ENCODE measurements around the gene DMKN. TPM values are rescaled to one million over a fixed set of nuclear protein-coding genes. Genes with fewer than 3 reads are reported as not detected.
A peak's percentile ranks its signal among the peaks of the same experiment; 100 is the strongest.

DMKN gene, protein sequence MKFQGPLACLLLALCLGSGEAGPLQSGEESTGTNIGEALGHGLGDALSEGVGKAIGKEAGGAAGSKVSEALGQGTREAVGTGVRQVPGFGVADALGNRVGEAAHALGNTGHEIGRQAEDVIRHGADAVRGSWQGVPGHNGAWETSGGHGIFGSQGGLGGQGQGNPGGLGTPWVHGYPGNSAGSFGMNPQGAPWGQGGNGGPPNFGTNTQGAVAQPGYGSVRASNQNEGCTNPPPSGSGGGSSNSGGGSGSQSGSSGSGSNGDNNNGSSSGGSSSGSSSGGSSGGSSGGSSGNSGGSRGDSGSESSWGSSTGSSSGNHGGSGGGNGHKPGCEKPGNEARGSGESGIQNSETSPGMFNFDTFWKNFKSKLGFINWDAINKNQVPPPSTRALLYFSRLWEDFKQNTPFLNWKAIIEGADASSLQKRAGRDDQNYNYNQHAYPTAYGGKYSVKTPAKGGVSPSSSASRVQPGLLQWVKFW
- total RNA-seq: not detected in 2 replicates

DNA sequence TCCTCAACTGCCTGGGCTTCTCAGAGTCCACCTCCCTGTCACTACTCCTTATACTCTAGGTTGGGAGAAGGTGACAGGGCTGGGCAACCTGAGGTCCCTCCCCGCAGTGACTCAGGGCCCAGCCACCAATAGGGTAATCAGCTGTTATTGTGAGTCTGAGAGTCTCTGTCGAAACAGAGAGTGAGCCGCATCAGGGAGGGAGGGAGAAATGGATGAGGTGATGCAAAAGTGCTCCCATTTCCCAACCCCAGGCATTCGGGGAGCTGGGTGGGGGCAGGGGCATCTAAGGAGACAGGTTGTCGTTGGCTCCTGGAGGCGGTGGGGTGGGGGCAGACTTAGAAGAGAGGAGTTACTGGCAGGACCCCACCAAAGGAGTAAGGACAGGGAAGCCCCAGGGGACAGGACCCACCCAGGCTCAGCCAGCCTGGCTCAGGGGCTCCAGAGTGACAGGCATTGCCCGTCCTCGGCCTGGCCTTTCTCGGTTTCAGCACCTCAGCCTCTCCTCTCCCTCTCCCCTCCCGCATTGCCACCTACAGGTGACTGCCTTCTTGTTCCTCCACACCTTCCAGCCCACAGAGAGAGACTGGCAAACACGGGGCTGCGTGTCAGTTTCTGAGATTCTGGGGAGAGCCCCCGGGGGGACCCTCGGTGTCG, at the start of gene DMKN:
Gene DMKN (minus strand): TSS at position 22 of the 654 bp plus-strand sequence. CDS start 174 bp downstream, outside the sequence.
- H3K9me3 Mint-ChIP-seq: no peaks in the 10 kb centered on the region
- no peaks in the 10 kb centered on the region for H3K36me3 Mint-ChIP-seq (ENCODE audit: low read depth)
- no peak within 1 kb of the TSS for H3K4me3 Mint-ChIP-seq
- DNase-seq: no peak
- peaks cover 9% of the 10 kb centered on the region for H3K4me1 Mint-ChIP-seq
- peaks cover 36% of the 10 kb centered on the region for H3K27me3 Mint-ChIP-seq
- H3K27ac Mint-ChIP-seq: no peak within 1 kb of the TSS
- intact Hi-C loops (cut with micrococcal nuclease): loop anchor here (5.0 kb wide), 1 partner anchor 34 kb away; the partner anchor contains the start of gene TMEM147

DNA sequence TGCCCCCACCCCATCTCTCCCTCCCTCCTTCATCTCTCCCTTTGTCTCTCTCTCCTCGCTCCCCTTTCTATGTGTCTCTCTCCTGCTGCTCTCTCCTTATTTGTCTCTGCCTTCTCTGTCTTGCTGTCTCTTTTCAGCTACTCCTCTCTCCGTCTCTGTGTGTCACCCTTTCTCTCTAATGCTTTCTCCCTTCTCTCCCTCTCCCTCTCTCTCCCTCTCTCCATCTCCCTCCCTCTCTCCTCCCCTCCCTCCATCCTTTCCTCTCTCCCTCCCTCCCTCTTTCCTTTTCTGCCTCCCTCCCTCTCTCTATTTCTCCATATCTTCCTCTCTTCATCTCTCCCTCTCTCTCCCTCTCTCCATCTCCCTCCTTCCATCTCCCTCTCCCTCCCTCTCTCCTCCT, 49.3 kb upstream of the DMKN start:
- Mint-ChIP-seq H3K27me3 (peaks cover 29% of the 10 kb centered on the region), H3K4me3 (no peak overlapping the region), H3K9me3 (no peaks in the 10 kb centered on the region), H3K36me3 (ENCODE audit: low read depth) (no peaks in the 10 kb centered on the region), H3K4me1 (peaks cover 2% of the 10 kb centered on the region), H3K27ac (no peak overlapping the region)
- DNase-seq: no peak
- intact Hi-C loops (cut with micrococcal nuclease): no loop called here

DNA sequence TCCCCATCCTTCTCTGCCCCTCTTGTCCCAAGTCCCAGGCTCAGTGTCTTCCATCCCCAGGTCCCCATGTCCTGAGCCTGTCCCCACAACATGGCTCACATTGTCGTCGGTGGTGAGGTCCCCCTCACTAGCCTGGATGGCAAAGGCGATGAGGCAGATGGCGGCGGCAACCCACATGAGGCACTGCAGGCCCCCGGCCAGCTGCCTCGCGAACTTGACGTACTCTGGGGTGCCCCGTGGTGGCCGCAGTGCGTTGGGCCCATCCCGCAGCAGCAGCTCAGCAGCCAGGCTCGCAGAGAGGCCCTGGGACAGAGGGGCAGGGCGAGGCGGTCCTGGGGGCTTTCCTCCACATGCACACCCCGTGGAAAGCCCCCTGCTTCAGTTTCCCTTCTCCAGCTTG, 48.9 kb upstream of the DMKN start:
- intact Hi-C loops (cut with micrococcal nuclease): no loop called here
- Mint-ChIP-seq H3K4me1 (peaks cover 2% of the 10 kb centered on the region), H3K9me3 (no peaks in the 10 kb centered on the region), H3K4me3 (no peak overlapping the region), H3K36me3 (ENCODE audit: low read depth) (no peaks in the 10 kb centered on the region), H3K27me3 (peaks cover 29% of the 10 kb centered on the region), H3K27ac (no peak overlapping the region)
- no peak for DNase-seq

DNA sequence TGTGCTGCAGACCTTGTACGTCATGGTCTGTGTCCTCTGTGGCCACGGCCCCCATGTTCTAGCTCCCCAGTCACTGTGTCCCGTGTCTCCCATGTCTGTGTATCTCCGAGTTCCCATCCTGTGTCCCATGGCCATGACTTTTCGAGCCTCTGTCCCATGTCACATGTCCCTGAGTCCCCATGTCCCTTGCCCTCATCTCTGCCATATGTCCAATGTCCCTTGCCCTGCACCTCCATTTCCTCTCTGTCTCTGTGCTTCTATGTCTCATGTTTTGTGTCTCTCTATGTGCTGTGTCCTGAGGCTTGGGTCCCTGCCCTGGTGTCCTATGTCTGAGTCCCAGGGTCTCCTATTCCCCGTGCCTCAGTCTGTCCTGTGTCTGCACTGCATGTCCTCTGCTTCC, 48.0 kb upstream of the DMKN start:
- Mint-ChIP-seq H3K27me3 (peaks cover 28% of the 10 kb centered on the region), H3K27ac (no peak overlapping the region)
- no peak for DNase-seq

DNA sequence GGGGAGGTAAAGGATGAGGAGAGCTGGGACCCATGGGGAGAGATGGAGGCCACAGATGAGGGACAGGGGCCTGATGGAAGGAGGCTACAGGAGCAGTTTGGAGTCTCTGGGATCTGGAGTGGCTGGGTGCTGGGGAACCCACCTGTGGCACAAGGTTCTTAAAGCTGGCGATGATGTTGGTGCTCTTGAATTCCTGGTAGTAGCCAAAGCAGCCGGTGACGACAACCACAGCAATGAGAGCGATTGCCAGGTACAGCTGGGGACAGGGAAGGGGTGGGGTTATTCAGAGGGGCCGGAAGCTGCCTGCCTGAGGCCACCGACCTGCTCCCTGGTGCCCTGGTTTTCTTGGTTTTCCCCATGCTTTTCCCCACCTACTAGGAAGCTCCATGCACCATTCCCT, 47.2 kb upstream of the DMKN start:
- no peak overlapping the region for H3K4me3 Mint-ChIP-seq
- H3K4me1 Mint-ChIP-seq: peaks cover 5% of the 10 kb centered on the region
- H3K36me3 Mint-ChIP-seq (ENCODE audit: low read depth): no peaks in the 10 kb centered on the region
- H3K27me3 Mint-ChIP-seq: peaks cover 30% of the 10 kb centered on the region
- H3K9me3 Mint-ChIP-seq: no peaks in the 10 kb centered on the region
- no peak for DNase-seq
- no peak overlapping the region for H3K27ac Mint-ChIP-seq
- intact Hi-C loops (cut with micrococcal nuclease): no loop called here

More for the DNA sequence above, 48.0 kb upstream of the DMKN start:
- H3K9me3 Mint-ChIP-seq: no peaks in the 10 kb centered on the region
- no peak overlapping the region for H3K4me3 Mint-ChIP-seq
- no peaks in the 10 kb centered on the region for H3K36me3 Mint-ChIP-seq (ENCODE audit: low read depth)
- peaks cover 5% of the 10 kb centered on the region for H3K4me1 Mint-ChIP-seq
- intact Hi-C loops (cut with micrococcal nuclease): no loop called here

DNA sequence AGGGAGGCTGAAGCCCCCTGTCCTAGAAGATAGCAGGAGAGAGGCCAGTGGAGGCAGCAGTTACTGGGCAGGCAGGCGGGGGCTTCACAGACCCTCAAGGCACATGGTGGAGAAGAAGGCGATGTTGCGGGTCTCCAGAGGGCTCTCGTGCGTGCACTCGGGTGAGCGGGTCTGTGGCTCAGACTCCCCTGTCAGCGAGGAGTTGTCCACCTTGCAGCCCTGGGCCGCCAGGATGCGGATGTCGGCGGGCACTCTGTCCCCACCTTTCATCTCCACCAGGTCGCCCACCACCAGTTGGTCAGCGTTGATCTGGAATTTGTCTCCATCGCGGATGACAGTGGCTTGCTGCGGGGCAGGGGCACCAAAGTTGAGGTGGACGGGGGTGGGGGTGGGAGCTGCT, 46.8 kb upstream of the DMKN start:
- intact Hi-C loops (cut with micrococcal nuclease): no loop called here
- Mint-ChIP-seq H3K27ac (no peak overlapping the region), H3K4me1 (peaks cover 5% of the 10 kb centered on the region), H3K9me3 (no peaks in the 10 kb centered on the region), H3K4me3 (no peak overlapping the region), H3K27me3 (peaks cover 30% of the 10 kb centered on the region), H3K36me3 (ENCODE audit: low read depth) (no peaks in the 10 kb centered on the region)
- no peak for DNase-seq

DNA sequence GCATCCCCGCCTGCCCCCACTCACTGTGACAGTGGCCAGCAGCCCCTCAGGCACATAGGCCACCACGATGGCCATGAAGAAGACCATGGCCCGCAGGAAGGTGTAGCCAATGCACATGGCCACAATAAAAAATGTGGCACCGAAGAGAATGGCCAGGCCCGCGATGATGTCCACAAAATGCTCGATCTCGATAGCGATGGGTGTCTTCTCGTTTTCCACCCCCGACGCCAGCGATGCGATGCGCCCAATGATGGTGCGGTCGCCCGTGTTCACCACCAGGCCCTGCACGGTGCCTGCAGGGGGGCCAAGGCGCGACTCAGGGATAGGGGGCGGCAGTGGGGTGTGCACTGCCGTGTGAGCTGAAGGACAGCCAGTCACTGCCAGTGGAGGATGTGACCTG, 46.3 kb upstream of the DMKN start:
- peaks cover 30% of the 10 kb centered on the region for H3K27me3 Mint-ChIP-seq
- H3K9me3 Mint-ChIP-seq: no peaks in the 10 kb centered on the region
- no peak overlapping the region for H3K4me3 Mint-ChIP-seq

DNA sequence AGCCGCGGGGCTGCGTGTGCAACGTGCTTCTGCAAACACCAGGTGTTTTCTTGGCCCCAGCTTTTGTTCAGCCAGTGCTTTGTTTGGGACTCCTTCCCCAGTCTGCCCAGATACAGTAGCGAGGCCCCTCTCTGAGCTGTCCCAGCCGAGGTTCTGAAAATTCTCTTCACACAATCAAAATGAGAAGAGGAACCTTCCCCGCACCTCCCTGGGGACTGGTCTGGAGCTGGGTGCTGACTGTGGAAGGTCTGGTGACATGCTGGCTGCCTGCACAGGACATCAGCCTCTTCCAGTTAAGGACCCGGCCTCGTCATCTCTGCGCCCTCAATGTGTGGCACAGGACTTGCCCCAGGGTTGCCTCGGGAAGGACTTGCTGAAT, 45.8 kb upstream of the DMKN start:
- H3K4me3 Mint-ChIP-seq: no peak overlapping the region
- intact Hi-C loops (cut with micrococcal nuclease): no loop called here
- H3K4me1 Mint-ChIP-seq: peaks cover 5% of the 10 kb centered on the region
- H3K27ac Mint-ChIP-seq: no peak overlapping the region
- H3K27me3 Mint-ChIP-seq: peaks cover 30% of the 10 kb centered on the region
- DNase-seq: no peak
- H3K9me3 Mint-ChIP-seq: no peaks in the 10 kb centered on the region
- no peaks in the 10 kb centered on the region for H3K36me3 Mint-ChIP-seq (ENCODE audit: low read depth)

More for the DNA sequence above, 46.3 kb upstream of the DMKN start:
- intact Hi-C loops (cut with micrococcal nuclease): no loop called here
- Mint-ChIP-seq H3K36me3 (ENCODE audit: low read depth) (no peaks in the 10 kb centered on the region), H3K4me1 (peaks cover 5% of the 10 kb centered on the region), H3K27ac (no peak overlapping the region)
- no peak for DNase-seq

DNA sequence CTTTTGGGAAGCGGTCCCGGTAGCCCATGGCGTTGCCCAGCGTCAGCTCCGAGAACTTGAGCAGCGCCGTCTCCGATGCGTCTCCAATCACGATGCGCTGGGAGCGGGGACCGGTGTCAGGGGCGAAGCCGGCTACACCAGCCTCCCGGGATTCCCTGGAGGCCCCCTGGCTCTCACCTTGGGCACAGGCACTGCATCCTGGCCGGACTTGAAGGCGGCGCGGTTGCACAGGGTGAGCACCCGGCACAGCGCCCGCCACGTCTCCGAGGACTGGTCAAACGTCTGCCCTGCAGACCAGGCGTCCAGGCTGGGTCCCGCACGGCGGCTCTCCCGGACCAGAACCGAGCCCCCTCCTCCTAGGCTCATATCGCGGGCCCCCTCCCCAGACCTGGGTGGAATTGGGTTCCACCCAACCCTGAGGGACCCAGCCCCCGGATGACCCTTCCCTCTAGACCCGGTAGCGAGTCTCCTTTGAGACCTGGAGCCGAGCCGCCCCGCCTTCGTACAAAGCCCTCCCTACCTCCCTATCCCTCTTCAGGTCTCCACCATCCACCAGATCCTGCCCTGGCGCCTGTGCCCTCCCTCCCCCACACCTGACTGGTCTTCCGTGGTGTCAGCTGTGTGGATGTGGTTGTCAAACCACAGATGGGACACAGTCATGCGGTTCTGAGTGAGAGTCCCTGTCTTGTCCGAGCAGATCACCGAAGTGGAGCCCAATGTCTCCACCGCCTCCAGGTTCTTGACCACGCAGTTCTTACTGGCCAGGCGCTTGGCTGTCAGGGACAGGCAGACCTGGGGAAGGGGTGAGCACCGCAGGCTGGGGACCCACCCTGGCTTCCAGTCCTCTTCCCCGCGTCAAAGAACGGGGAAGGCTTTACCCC, 45.2 kb upstream of the DMKN start:
- Mint-ChIP-seq H3K4me1 (peaks cover 5% of the 10 kb centered on the region), H3K4me3 (peak overlapping the region; percentile 22), H3K27me3 (peaks cover 30% of the 10 kb centered on the region), H3K36me3 (ENCODE audit: low read depth) (no peaks in the 10 kb centered on the region), H3K27ac (no peak overlapping the region), H3K9me3 (no peaks in the 10 kb centered on the region)
- DNase-seq: no peak
- intact Hi-C loops (cut with micrococcal nuclease): no loop called here

DNA sequence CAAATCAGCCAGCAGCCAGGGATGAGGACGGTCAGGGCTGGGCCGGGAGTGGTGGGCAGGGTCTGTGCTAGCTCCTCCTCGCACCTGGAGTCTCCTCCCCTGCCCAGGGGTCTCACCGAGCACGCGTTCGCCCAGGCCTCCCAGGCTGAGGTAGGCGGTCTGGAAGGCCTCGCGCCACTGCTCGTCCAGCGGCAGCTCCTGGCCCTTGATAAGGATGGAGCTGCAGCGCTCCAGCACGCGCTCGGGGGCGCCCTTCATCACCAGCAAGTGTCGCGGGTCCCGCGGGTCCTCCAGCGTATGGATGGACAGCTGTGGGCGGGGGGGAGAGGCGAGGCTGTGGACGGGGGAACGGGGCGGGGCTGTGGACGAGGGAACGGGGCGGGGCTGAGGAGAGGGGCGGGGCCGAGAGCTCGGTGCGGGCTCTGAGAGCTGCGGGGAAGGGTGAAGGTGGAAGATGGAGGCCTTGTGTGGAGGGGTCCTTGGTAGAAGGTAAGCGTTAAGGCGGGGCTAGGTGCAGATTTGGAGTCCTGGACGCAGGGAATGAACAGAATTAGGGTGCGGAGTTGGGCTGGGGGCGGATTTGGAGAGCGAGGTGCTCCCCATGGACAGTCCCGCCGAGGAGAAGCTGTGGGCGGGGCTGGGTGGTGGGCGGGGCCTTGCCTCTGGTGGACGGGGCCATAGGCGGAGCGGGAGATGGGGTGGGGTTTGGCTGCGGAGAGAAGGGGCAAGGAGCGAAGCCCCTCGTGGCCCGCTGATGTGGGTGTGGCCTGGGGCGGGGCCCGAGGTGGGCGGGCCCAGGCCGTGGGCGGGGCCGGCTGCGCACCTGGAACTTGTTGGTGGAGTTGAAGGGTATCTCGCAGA, 44.3 kb upstream of the DMKN start:
- H3K4me3 Mint-ChIP-seq: peak overlapping the region; percentile 77
- DNase-seq: peak; percentile 84
- intact Hi-C loops (cut with micrococcal nuclease): no loop called here
- H3K9me3 Mint-ChIP-seq: no peaks in the 10 kb centered on the region
- peaks cover 30% of the 10 kb centered on the region for H3K27me3 Mint-ChIP-seq
- no peaks in the 10 kb centered on the region for H3K36me3 Mint-ChIP-seq (ENCODE audit: low read depth)
- H3K4me1 Mint-ChIP-seq: peaks cover 5% of the 10 kb centered on the region
- no peak overlapping the region for H3K27ac Mint-ChIP-seq

DNA sequence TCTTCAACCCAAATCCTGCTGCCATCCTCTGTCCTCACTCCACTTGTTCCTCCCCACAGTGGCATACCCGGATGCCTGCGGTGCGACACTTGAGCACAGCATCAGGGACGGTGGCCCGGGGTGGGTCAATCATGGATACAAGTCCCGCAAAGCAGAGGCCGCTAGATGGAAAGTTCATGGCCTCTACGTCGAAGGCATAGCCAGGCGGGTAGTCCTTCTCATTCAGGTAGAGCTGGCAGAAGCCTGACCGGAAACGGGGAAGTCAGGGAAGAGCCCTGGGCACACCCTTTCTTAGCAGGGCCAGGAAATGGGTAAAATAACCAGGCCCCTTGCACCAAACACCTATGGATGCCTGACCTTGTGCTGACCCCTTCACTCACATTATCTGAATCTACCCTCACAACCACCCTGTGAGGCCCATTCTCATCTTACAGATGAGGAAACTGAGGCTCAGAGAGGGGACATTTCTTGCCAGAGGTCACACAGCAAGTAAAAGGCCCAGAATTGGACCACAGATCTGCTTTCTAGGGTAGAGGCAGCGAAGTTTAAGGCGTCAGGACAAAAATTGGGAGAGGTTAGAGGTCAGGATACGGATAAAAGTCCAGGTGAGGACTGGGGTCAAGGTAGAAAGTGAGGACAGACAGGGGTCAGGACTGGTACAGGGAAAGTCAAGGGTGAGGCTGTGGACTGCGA, 43.5 kb upstream of the DMKN start:
- peak overlapping the region; percentile 7 for H3K27ac Mint-ChIP-seq
- DNase-seq: no peak
- H3K4me1 Mint-ChIP-seq: peaks cover 5% of the 10 kb centered on the region
- no peaks in the 10 kb centered on the region for H3K9me3 Mint-ChIP-seq
- intact Hi-C loops (cut with micrococcal nuclease): no loop called here
- peaks cover 28% of the 10 kb centered on the region for H3K27me3 Mint-ChIP-seq
- no peaks in the 10 kb centered on the region for H3K36me3 Mint-ChIP-seq (ENCODE audit: low read depth)
- peak overlapping the region; percentile 60 for H3K4me3 Mint-ChIP-seq

DNA sequence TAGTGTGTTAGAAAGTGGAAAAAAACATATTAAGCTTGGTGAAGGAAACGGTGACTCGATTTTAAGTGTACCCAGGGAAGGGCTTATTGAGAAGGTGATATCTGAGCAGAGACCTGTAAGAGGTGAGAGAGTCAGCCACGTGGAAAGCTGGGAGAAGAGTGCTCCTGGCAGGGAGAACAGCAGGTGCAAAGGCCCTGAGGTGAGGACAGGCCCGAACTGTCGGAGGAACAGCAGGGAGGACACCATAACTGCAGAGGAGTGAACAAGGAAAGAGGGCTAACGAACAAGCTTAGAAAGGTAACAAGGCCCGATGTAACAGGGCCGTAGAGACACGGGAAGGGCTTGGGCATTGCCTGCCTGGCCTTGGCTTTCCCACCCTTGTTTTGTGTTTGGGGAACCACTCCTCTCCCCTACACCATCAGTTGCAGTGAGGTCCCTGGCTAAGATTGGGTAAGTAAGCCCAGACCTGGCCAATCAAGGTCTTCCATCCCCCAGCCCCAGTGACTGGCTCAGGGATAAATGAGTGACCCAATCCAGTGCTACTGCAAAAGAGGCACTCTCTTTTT, 42.7 kb upstream of the DMKN start:
- H3K27ac Mint-ChIP-seq: no peak overlapping the region

More for the DNA sequence above, 42.7 kb upstream of the DMKN start:
- peaks cover 5% of the 10 kb centered on the region for H3K4me1 Mint-ChIP-seq
- DNase-seq: no peak
- H3K4me3 Mint-ChIP-seq: no peak overlapping the region
- H3K27me3 Mint-ChIP-seq: peaks cover 23% of the 10 kb centered on the region
- no peaks in the 10 kb centered on the region for H3K9me3 Mint-ChIP-seq
- H3K36me3 Mint-ChIP-seq (ENCODE audit: low read depth): no peaks in the 10 kb centered on the region
- intact Hi-C loops (cut with micrococcal nuclease): no loop called here

Measured in activated CD4-positive, alpha-beta T cell treated with anti-CD3 and anti-CD28 coated beads, Interleukin-2, amount 10 ng/mL, durations not matched to agents 24 days and 14 days (primary cell).